ENCODE measurements around the gene LYPD6B. TPM values are rescaled to one million over a fixed set of nuclear protein-coding genes. Genes with fewer than 3 reads are reported as not detected.

LYPD6B gene, protein sequence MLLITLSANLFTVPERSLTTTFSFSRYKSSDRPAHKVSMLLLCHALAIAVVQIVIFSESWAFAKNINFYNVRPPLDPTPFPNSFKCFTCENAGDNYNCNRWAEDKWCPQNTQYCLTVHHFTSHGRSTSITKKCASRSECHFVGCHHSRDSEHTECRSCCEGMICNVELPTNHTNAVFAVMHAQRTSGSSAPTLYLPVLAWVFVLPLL
- total RNA-seq (2012; rRNA removed): 0.22 TPM in 1 of 2 replicates, not detected in the other

DNA sequence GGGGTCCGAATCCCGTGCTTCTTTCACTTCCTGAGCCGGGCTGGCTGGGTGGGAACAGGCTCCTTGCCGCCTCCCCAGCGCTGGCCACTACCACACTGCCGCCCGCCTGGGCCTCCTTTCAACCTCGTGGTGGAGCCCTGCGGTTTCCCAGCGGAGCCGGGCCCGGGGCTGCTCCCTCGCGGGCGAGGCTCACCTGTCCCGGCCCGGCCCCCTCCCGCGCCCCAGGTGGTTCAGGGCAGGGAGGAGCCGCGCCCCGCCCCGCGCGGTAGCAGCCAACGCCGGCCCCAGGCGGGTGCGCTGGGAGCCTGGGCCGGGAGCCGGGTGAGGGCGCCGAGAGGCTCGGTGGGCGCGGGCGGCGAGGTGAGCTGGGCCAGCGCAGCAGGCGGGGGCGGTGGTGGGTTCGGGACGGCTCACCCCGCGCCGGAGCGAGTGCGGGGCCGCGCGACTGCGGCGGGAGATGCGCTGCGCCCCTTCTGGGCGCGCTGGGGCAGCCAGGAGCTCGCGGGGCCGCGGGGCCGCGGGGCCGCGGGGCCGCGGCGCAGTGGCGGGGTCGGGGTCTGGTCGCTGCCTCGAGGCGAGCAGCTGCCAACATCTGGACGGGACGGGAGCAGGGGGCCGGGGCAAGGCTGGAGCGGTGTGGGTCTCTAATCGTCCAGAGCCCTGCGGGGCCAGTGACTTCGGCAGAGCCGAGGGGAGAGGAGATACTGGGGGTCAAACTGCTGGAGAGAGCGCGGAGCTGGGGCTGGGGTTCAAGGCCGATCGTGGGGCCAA, at the start of gene LYPD6B:
Gene LYPD6B (plus strand): TSS at position 258 of the 771 bp plus-strand sequence. CDS start 92,250 bp downstream, outside the sequence.
- H3K4me1 ChIP-seq (ENCODE audit: control insufficient read depth, insufficient read depth, low read length): peaks cover 3% of the 10 kb centered on the region
- H3K36me3 ChIP-seq (ENCODE audit: insufficient read depth, low read length): no peaks in the 10 kb centered on the region
- H3K9me3 ChIP-seq (replicated peaks; ENCODE audit: low read length): no peaks in the 10 kb centered on the region
- peaks cover 9% of the 10 kb centered on the region for H3K27me3 ChIP-seq (ENCODE audit: control insufficient read depth, insufficient read depth, low read length)
- peak within 1 kb of the TSS; percentile 87 for H3K4me2 ChIP-seq (ENCODE audit: low read length)
- H3K4me3 ChIP-seq (ENCODE audit: low read length): peak within 1 kb of the TSS; percentile 71
- H3K9ac ChIP-seq (ENCODE audit: low read depth, low read length): peak within 1 kb of the TSS; percentile 79

- Histone ChIP-seq H3K4me1 (ENCODE audit: control insufficient read depth, insufficient read depth, low read length) (no peaks in the 10 kb centered on the region), H3K27me3 (ENCODE audit: control insufficient read depth, insufficient read depth, low read length) (peaks cover 6% of the 10 kb centered on the region), H3K4me2 (ENCODE audit: low read length) (no peak overlapping the region), H3K4me3 (ENCODE audit: low read length) (no peak overlapping the region), H3K36me3 (ENCODE audit: insufficient read depth, low read length) (no peaks in the 10 kb centered on the region), H3K9me3 (replicated peaks; ENCODE audit: low read length) (no peaks in the 10 kb centered on the region), H3K9ac (ENCODE audit: low read depth, low read length) (no peak overlapping the region)
Measured at GRCh38 chr2:148989882-148990493, 48.5 kb upstream of the LYPD6B start.

- Histone ChIP-seq H3K4me2 (ENCODE audit: low read length) (no peak overlapping the region), H3K4me1 (ENCODE audit: control insufficient read depth, insufficient read depth, low read length) (no peaks in the 10 kb centered on the region), H3K9ac (ENCODE audit: low read depth, low read length) (no peak overlapping the region), H3K4me3 (ENCODE audit: low read length) (no peak overlapping the region), H3K36me3 (ENCODE audit: insufficient read depth, low read length) (no peaks in the 10 kb centered on the region), H3K27me3 (ENCODE audit: control insufficient read depth, insufficient read depth, low read length) (peaks cover 6% of the 10 kb centered on the region), H3K9me3 (replicated peaks; ENCODE audit: low read length) (no peaks in the 10 kb centered on the region)
Measured at GRCh38 chr2:148990968-148991367, 47.5 kb upstream of the LYPD6B start.

DNA sequence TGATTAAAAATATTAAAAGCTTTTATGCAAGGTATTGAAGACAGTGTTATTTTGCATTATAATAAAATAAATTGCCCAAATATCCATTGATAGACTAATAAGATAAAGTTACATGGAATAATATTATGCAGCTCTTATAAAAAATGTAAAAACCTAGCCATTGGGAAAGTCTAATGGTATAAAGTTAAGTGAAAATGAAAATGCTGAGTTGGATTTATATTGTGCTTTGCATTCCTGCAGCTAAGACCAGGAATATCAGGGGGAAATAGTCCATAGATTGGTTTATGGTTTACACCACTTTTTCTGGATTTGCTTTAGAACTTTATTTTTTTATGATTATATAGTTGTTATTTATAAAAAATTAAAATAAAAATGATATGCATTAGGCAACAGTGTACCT, 46.1 kb upstream of the LYPD6B start:
- no peak overlapping the region for H3K4me3 ChIP-seq (ENCODE audit: low read length)
- H3K9me3 ChIP-seq (replicated peaks; ENCODE audit: low read length): no peaks in the 10 kb centered on the region
- peaks cover 6% of the 10 kb centered on the region for H3K27me3 ChIP-seq (ENCODE audit: control insufficient read depth, insufficient read depth, low read length)
- H3K4me1 ChIP-seq (ENCODE audit: control insufficient read depth, insufficient read depth, low read length): no peaks in the 10 kb centered on the region
- no peaks in the 10 kb centered on the region for H3K36me3 ChIP-seq (ENCODE audit: insufficient read depth, low read length)
- H3K4me2 ChIP-seq (ENCODE audit: low read length): no peak overlapping the region
- no peak overlapping the region for H3K9ac ChIP-seq (ENCODE audit: low read depth, low read length)

DNA sequence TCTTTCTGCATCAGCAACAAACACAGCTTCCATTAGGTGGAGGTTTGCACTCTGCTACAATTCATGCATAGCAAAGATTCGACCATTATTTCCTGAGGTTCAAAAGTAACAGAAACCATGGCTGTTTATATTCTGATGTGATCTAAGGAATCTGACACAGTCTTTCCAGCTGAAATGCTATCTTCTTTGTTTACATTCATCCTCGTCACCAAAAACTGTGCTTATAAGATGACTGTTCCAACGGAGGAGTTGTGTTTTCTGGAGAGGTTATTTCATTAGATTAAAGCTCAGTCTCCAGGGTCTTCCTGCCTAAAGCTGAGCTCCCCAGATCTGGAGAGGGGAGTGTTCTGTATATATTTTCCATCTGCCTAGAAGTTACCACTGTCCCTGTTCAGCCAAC, 45.1 kb upstream of the LYPD6B start:
- Histone ChIP-seq H3K36me3 (ENCODE audit: insufficient read depth, low read length) (no peaks in the 10 kb centered on the region), H3K9ac (ENCODE audit: low read depth, low read length) (no peak overlapping the region), H3K4me3 (ENCODE audit: low read length) (no peak overlapping the region), H3K4me2 (ENCODE audit: low read length) (no peak overlapping the region), H3K27me3 (ENCODE audit: control insufficient read depth, insufficient read depth, low read length) (peaks cover 12% of the 10 kb centered on the region), H3K4me1 (ENCODE audit: control insufficient read depth, insufficient read depth, low read length) (no peaks in the 10 kb centered on the region), H3K9me3 (replicated peaks; ENCODE audit: low read length) (no peaks in the 10 kb centered on the region)

DNA sequence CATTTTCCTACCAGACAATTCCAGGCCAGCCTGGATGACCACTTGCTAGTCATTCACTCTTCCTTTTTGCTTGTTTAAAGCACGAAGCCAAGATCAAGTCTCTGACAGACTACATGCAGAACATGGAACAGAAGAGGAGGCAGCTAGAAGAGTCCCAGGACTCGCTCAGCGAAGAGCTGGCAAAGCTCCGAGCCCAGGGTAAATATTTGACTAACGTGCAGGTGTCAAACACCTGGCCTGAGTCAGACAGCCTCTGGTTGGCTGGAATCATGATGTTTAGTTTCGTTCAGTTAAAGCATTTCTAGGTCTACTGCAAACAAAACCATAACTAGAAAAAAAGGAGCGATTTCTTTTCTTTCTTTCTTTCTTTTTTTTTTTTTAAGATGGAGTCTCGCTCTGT, 44.2 kb upstream of the LYPD6B start:
- H3K9ac ChIP-seq (ENCODE audit: low read depth, low read length): no peak overlapping the region
- no peaks in the 10 kb centered on the region for H3K4me1 ChIP-seq (ENCODE audit: control insufficient read depth, insufficient read depth, low read length)
- peaks cover 14% of the 10 kb centered on the region for H3K27me3 ChIP-seq (ENCODE audit: control insufficient read depth, insufficient read depth, low read length)
- H3K36me3 ChIP-seq (ENCODE audit: insufficient read depth, low read length): no peaks in the 10 kb centered on the region
- no peaks in the 10 kb centered on the region for H3K9me3 ChIP-seq (replicated peaks; ENCODE audit: low read length)
- no peak overlapping the region for H3K4me3 ChIP-seq (ENCODE audit: low read length)
- no peak overlapping the region for H3K4me2 ChIP-seq (ENCODE audit: low read length)

DNA sequence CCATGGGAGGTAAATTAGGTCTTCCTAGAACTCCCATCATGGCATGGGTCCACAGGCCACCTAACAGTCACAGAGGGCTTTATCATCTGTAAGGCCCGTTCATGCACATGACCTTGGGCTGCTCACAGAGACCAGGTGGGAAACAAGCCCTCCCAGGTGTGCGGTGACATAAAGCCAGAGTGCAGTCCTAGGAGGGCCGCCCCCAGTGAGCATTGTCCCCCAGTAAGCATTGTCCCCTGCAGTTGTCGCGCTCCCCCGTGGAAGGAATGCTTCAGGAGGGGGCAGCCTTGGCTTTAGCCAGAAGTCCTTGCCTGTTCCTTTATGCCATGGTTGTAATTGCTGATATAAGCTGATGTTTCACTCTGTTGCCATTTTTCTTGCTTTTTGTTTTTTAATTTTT, 41.7 kb upstream of the LYPD6B start:
- H3K9ac ChIP-seq (ENCODE audit: low read depth, low read length): no peak overlapping the region
- no peak overlapping the region for H3K4me2 ChIP-seq (ENCODE audit: low read length)
- no peak overlapping the region for H3K4me3 ChIP-seq (ENCODE audit: low read length)
- H3K27me3 ChIP-seq (ENCODE audit: control insufficient read depth, insufficient read depth, low read length): peaks cover 28% of the 10 kb centered on the region
- peaks cover 3% of the 10 kb centered on the region for H3K4me1 ChIP-seq (ENCODE audit: control insufficient read depth, insufficient read depth, low read length)
- no peaks in the 10 kb centered on the region for H3K36me3 ChIP-seq (ENCODE audit: insufficient read depth, low read length)
- no peaks in the 10 kb centered on the region for H3K9me3 ChIP-seq (replicated peaks; ENCODE audit: low read length)

- Histone ChIP-seq H3K36me3 (ENCODE audit: insufficient read depth, low read length) (no peaks in the 10 kb centered on the region), H3K4me2 (ENCODE audit: low read length) (no peak overlapping the region), H3K4me3 (ENCODE audit: low read length) (no peak overlapping the region), H3K9me3 (replicated peaks; ENCODE audit: low read length) (no peaks in the 10 kb centered on the region), H3K4me1 (ENCODE audit: control insufficient read depth, insufficient read depth, low read length) (peaks cover 3% of the 10 kb centered on the region), H3K27me3 (ENCODE audit: control insufficient read depth, insufficient read depth, low read length) (peaks cover 28% of the 10 kb centered on the region), H3K9ac (ENCODE audit: low read depth, low read length) (no peak overlapping the region)
Measured at GRCh38 chr2:148998165-148998830, 40.2 kb upstream of the LYPD6B start.

DNA sequence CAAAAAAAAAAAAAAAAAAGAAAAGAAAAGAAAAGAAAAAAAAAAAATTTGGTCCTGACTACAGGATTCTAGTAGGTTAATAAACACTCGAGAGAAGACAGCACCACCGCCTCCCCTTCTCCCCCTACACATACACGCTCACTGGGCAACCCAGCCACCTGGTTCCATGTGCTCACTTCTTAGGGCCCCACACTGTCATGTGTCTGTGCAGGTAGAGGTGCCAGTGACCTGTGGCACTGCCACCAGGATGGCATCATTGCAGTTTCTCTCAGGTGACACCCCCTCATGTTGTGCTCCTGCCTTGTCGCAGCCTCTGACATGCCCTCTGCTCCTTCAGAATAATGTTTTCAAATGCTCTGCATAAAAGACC, 39.7 kb upstream of the LYPD6B start:
- no peak overlapping the region for H3K4me2 ChIP-seq (ENCODE audit: low read length)

GRCh38 chr2:148999451-148999921, 39.0 kb upstream of the LYPD6B start:
- Histone ChIP-seq H3K27me3 (ENCODE audit: control insufficient read depth, insufficient read depth, low read length) (peaks cover 22% of the 10 kb centered on the region), H3K9me3 (replicated peaks; ENCODE audit: low read length) (no peaks in the 10 kb centered on the region), H3K9ac (ENCODE audit: low read depth, low read length) (no peak overlapping the region), H3K36me3 (ENCODE audit: insufficient read depth, low read length) (no peaks in the 10 kb centered on the region), H3K4me3 (ENCODE audit: low read length) (no peak overlapping the region), H3K4me1 (ENCODE audit: control insufficient read depth, insufficient read depth, low read length) (peaks cover 3% of the 10 kb centered on the region), H3K4me2 (ENCODE audit: low read length) (no peak overlapping the region)

More for the DNA sequence above, 39.7 kb upstream of the LYPD6B start:
- no peak overlapping the region for H3K4me3 ChIP-seq (ENCODE audit: low read length)
- no peaks in the 10 kb centered on the region for H3K36me3 ChIP-seq (ENCODE audit: insufficient read depth, low read length)
- H3K9me3 ChIP-seq (replicated peaks; ENCODE audit: low read length): no peaks in the 10 kb centered on the region
- H3K27me3 ChIP-seq (ENCODE audit: control insufficient read depth, insufficient read depth, low read length): peaks cover 28% of the 10 kb centered on the region
- peaks cover 3% of the 10 kb centered on the region for H3K4me1 ChIP-seq (ENCODE audit: control insufficient read depth, insufficient read depth, low read length)
- H3K9ac ChIP-seq (ENCODE audit: low read depth, low read length): no peak overlapping the region
